ENCODE measurements around the gene PHF2. TPM values are rescaled to one million over a fixed set of nuclear protein-coding genes. Genes with fewer than 3 reads are reported as not detected.

Gene PHF2
- total RNA-seq, 4 donors from 2014 or later, result 23.3 to 33.1 (median 28.6) TPM

- WGBS, 2 donors, result 86 to 92% methylated on average over 13 to 16 of the region's 16 CpGs
- peak in 1 of 2 donors; percentile 71 for DNase-seq (ENCODE audit: low spot score in 2 of 2)
- intact Hi-C loops (cut with DNase I; ENCODE audit: low total_unique reads), result no loop called here
- H3K4me3 ChIP-seq (ENCODE audit: low read depth, poor library complexity, severe bottlenecking), result no peak overlapping the region
- TF ChIP-seq CTCF (IDR thresholded peaks at IDR 0.05), result no peak
- no peak for TF ChIP-seq POLR2A (IDR thresholded peaks at IDR 0.05)
Observed at GRCh38 chr9:93675336-93676150, 99.2 kb downstream of the PHF2 start.

DNA sequence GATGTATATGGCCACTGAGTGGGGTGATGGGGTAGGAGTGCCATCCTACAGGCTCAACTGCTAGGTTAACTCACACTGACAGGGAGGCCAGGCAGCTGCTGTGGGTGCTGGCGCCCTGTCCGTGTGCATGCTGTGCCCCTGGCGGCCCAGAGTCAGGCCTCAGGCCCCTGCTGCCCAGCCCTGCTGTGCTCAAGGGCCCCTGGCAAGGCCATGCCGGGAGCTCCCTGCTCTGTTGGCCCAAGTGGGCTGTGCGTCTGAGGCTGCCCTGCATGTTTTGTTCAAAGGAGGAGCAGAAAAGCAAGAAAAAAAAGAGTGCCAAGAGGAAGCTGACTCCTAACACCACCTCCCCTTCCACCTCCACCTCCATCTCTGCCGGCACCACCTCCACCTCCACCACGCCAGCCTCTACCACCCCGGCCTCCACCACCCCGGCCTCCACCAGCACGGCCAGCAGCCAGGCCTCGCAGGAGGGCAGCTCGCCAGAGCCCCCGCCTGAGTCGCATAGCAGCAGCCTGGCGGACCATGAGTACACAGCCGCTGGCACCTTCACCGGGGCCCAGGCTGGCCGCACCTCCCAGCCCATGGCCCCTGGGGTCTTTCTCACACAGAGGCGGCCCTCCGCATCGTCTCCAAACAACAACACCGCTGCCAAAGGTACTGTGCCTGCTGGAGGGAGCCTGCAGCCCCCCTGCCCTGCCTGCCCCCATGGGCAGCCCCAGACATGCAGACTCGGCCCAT, 100.1 kb downstream of the PHF2 start:
- no peak for TF ChIP-seq CTCF (IDR thresholded peaks at IDR 0.05)
- TF ChIP-seq POLR2A (IDR thresholded peaks at IDR 0.05), result no peak
- intact Hi-C loops (cut with DNase I; ENCODE audit: low total_unique reads), result no loop called here
- H3K4me3 ChIP-seq (ENCODE audit: low read depth, poor library complexity, severe bottlenecking), result no peak overlapping the region
- DNase-seq (ENCODE audit: low spot score in 2 of 2), result peak in 1 of 2 donors; percentile 78
- 94% methylated on average over 19 to 20 of the region's 23 CpGs for WGBS, 2 donors

DNA sequence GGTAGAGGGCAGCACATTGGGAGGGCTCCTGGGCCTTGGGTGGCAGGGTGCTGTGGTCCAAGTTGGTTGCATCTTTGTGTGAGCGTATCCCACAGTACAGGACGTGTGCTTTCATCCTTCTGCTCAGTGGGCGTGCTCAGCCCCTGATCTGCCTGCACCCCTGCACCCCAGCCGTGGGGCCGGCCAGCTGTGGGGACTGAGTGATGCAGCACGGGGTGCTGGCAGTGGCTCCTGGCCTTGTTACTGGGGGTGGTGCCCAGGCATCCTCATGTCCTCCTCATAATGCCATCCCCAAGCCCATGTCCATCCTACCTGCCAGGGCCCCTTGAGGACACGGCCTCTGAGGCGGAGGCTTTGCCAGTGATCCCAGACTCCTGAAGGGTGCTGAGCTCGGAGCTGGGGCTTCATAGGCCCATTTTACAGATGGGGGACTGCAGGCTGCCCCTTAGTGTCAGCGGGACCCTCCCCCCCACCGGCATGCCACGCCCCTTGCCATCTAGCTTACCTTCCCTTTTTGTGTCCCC, 100.7 kb downstream of the PHF2 start:
- DNase-seq (ENCODE audit: low spot score in 2 of 2), result peak in 1 of 2 donors; percentile 76
- H3K4me3 ChIP-seq (ENCODE audit: low read depth, poor library complexity, severe bottlenecking), result no peak overlapping the region
- 94 to 96% methylated on average over 11 of the region's 12 CpGs for WGBS, 2 donors
- intact Hi-C loops (cut with DNase I; ENCODE audit: low total_unique reads), result no loop called here
- TF ChIP-seq POLR2A (IDR thresholded peaks at IDR 0.05), result no peak

- TF ChIP-seq CTCF (IDR thresholded peaks at IDR 0.05) (no peak), POLR2A (IDR thresholded peaks at IDR 0.05) (no peak)
- peak; percentile 6 to 79 for DNase-seq (ENCODE audit: low spot score in 2 of 2)
- WGBS, 2 donors, result 96 to 97% methylated on average over 16 of the region's 16 CpGs
- H3K4me3 ChIP-seq (ENCODE audit: low read depth, poor library complexity, severe bottlenecking), result no peak overlapping the region
- intact Hi-C loops (cut with DNase I; ENCODE audit: low total_unique reads), result no loop called here
Observed at GRCh38 chr9:93677641-93678136, 101.3 kb downstream of the PHF2 start.

DNA sequence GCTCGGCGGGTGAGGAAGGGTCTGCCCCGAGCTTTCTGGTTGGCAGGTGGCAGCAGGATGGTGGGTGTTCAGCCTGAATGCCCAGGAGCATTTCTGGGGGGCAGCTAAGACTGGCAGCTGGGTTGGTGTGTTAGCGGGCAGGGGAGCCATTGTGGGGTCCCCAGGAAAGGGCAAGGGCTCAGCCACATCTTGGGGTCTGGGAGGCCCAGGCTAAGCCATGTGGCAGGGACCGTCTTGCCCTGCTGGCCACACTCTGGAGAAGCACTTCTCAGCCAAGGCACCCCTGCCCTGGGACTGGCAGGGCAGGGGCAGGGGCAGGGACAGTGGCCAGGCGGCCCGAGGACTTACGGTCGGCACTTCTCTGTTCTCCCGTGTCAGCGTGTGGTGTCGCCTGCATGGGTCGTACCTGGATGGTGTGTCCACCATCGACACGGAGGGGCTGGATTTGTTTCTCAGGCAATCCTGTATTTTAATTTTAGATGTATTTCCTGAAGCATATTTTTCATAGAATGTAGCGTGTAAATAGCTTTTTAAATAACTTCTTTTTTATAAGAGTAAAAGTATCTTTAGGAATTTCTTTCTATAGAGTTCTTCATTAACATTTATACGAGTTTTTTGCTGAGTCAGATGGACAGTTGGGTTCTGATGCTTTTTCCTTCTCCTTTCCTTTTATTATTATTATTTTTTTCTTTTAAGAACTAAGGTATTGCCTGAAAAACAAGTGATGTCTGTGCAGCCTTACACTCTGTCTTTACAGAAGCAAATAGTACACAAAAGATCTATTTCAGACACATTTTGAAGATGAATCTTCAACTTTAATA, 102.0 kb downstream of the PHF2 start:
- TF ChIP-seq POLR2A (IDR thresholded peaks at IDR 0.05), result no peak
- TF ChIP-seq CTCF (IDR thresholded peaks at IDR 0.05), result no peak
- no peak overlapping the region for H3K4me3 ChIP-seq (ENCODE audit: low read depth, poor library complexity, severe bottlenecking)
- 81 to 87% methylated on average over 15 to 17 of the region's 17 CpGs for WGBS, 2 donors
- intact Hi-C loops (cut with DNase I; ENCODE audit: low total_unique reads), result no loop called here
- peak; percentile 7 to 81 for DNase-seq (ENCODE audit: low spot score in 2 of 2)
